ENCODE measurements around the gene SSBP2.

- TF ChIP-seq EZH2phosphoT487 (conservative IDR thresholded peaks at IDR 0.05; ENCODE audit: low read length) (no peak), CTCF (IDR thresholded peaks at IDR 0.05; ENCODE audit: insufficient read depth, low read length, poor library complexity, severe bottlenecking) (no peak)
Observed at GRCh38 chr5:81750308-81751008, 439 bp downstream of the SSBP2 start.

Data from SU-DHL-6 (cell line).